ENCODE data around the gene SLC2A5. TPM values are rescaled to one million over a fixed set of nuclear protein-coding genes. Genes with fewer than 3 reads are reported as not detected.

SLC2A5 gene
- total and polyA plus RNA-seq, 2 of the 4 experiments (the other 2 are of a cell fraction), result 0.03 to 0.18 TPM

GRCh38 chr1:9052272-9053049, 17.0 kb downstream of the SLC2A5 start:
- intact Hi-C loops (cut with micrococcal nuclease) (no loop called here), dilution Hi-C loops (cut with HindIII; ENCODE audit: low sequenced_read_pairs, unreplicated experiment) (no loop called here), in situ Hi-C loops (cut with MboI; ENCODE audit: low sequenced_read_pairs) (no loop called here)
- no peak overlapping the region for H3K4me2 ChIP-seq (ENCODE audit: low read depth, low read length)
- H4K8ac ChIP-seq (ENCODE audit: low read depth in 2 of 2, low read length in 2 of 2), result no peak overlapping the region
- H2BK120ac ChIP-seq (ENCODE audit: low read depth, low read length), result no peak overlapping the region
- H3K4me1 ChIP-seq (ENCODE audit: control insufficient read depth, insufficient read depth, low read length), result no peaks in the 10 kb centered on the region
- H3K4me3 ChIP-seq (ENCODE audit: insufficient read depth, low read depth, low read length), result no peak overlapping the region
- ChIA-PET CTCF (no interaction called here), POLR2A (ENCODE audit: unreplicated experiment) (no interaction called here)
- no peak overlapping the region for H3K23ac ChIP-seq (ENCODE audit: low read depth, low read length)
- H3K36me3 ChIP-seq (ENCODE audit: control insufficient read depth, insufficient read depth, low read length), result no peaks in the 10 kb centered on the region
- H2AFZ ChIP-seq (replicated peaks; ENCODE audit: low read length, poor library complexity), result no peak overlapping the region
- H3K56ac ChIP-seq (ENCODE audit: extremely low read depth, insufficient read depth, low read length), result no peak overlapping the region
- no peaks in the 10 kb centered on the region for H3K9me3 ChIP-seq (ENCODE audit: control insufficient read depth, insufficient read depth, low read length)
- H3K27me3 ChIP-seq (ENCODE audit: control insufficient read depth, insufficient read depth, low read length), result peaks cover 25% of the 10 kb centered on the region
- no peak overlapping the region for H3K14ac ChIP-seq (replicated peaks; ENCODE audit: low read depth, low read length)
- ATAC-seq (ENCODE audit: low read depth) (no peak), DNase-seq (no peak)
- TF ChIP-seq RAD21 (IDR thresholded peaks at IDR 0.05; ENCODE audit: low read length) (no peak), CHD1 (IDR thresholded peaks at IDR 0.05; ENCODE audit: low read depth, low read length) (no peak), MAZ (IDR thresholded peaks at IDR 0.05; ENCODE audit: borderline replicate concordance, low read depth, low read length) (no peak), CEBPB (IDR thresholded peaks at IDR 0.05; ENCODE audit: low read depth, low read length) (no peak), NFE2L2 (IDR thresholded peaks at IDR 0.05; ENCODE audit: low read depth, low read length) (no peak), MAFK (IDR thresholded peaks at IDR 0.05; ENCODE audit: low read depth, low read length) (no peak), RCOR1 (IDR thresholded peaks at IDR 0.05; ENCODE audit: insufficient replicate concordance, low read length) (no peak), BHLHE40 (IDR thresholded peaks at IDR 0.05; ENCODE audit: low read depth, low read length) (no peak), ELK1 (IDR thresholded peaks at IDR 0.05; ENCODE audit: borderline replicate concordance, low read depth, low read length) (no peak), CTCF (conservative IDR thresholded peaks at IDR 0.05; ENCODE audit: low read depth, low read length) (no peak), FOS (IDR thresholded peaks at IDR 0.05; ENCODE audit: low read depth, low read length) (no peak), USF2 (IDR thresholded peaks at IDR 0.05; ENCODE audit: low read depth, low read length) (no peak), SMC3 (IDR thresholded peaks at IDR 0.05; ENCODE audit: low read depth, low read length) (no peak), RFX5 (IDR thresholded peaks at IDR 0.05; ENCODE audit: low read depth, low read length) (no peak), MXI1 (IDR thresholded peaks at IDR 0.05; ENCODE audit: borderline replicate concordance, low read depth, low read length) (no peak), POLR2A (IDR thresholded peaks at IDR 0.05; ENCODE audit: low read depth, low read length) (no peak)
- H3K9me1 ChIP-seq (ENCODE audit: insufficient read depth, low read length), result no peaks in the 10 kb centered on the region
- no TSS peak for BruUV-seq (replicated peaks)
- H3K18ac ChIP-seq (ENCODE audit: low read depth, low read length), result no peak overlapping the region
- H2BK15ac ChIP-seq (ENCODE audit: low read depth, low read length), result no peak overlapping the region
- no peaks in the 10 kb centered on the region for H4K20me1 ChIP-seq (ENCODE audit: insufficient read depth, low read length)
- H2AK9ac ChIP-seq (replicated peaks; ENCODE audit: low read depth, low read length, poor library complexity), result no peak overlapping the region
- no peak overlapping the region for H3K9ac ChIP-seq (ENCODE audit: low read depth, low read length)
- H2BK5ac ChIP-seq (ENCODE audit: low read depth, low read length, poor library complexity, severe bottlenecking), result no peak overlapping the region
- H2AK5ac ChIP-seq (ENCODE audit: low read depth, low read length), result no peak overlapping the region
- WGBS, 2 experiments (ENCODE audit: extremely low coverage in 2 of 2, insufficient read length in 1 of 2), result no CpG with 5 or more reads among the region's 6 CpGs
- no peaks in the 10 kb centered on the region for H3K79me1 ChIP-seq (ENCODE audit: low read depth in 1 of 2, low read length in 2 of 2)
- H4K91ac ChIP-seq (ENCODE audit: insufficient read depth, low read depth, low read length), result no peak overlapping the region
- H2BK20ac ChIP-seq (ENCODE audit: low read depth, low read length), result no peak overlapping the region
- no peak overlapping the region for H3K4ac ChIP-seq (ENCODE audit: low read depth, low read length)
- H4K5ac ChIP-seq (ENCODE audit: low read depth, low read length), result no peak overlapping the region
- no peak overlapping the region for H3K27ac ChIP-seq (ENCODE audit: insufficient read depth, low read length)
